GM19240 (cell line): ENCODE results near the gene PPP1R2.
"Not testable (repeated sequence)": the region's sequence is repeated elsewhere in the genome, so short reads cannot be mapped to it uniquely, and the experiment has no call there.

Source experiments
- DNase-seq: peaks from one replicate; pipeline ENCODE4 v3.0.0; 2011; ENCODE audit warnings: low spot score; ENCODE audit not compliant: insufficient read length

PPP1R2 gene

GRCh38 chr3:195542698-195543499 is at the start of gene PPP1R2:
Gene PPP1R2 (minus strand): TSS chr3:195543325. CDS start chr3:195543025, 300 bp downstream.
- DNase-seq, result peak; percentile 52

GRCh38 chr3:195591852-195592251 is 48.7 kb upstream of the PPP1R2 start:
- DNase-seq, result no peak

GRCh38 chr3:195591220-195591619 is 48.1 kb upstream of the PPP1R2 start:
- DNase-seq, result no peak

GRCh38 chr3:195590381-195590780 is 47.3 kb upstream of the PPP1R2 start:
- DNase-seq, result not testable (repeated sequence)

GRCh38 chr3:195589796-195590195 is 46.7 kb upstream of the PPP1R2 start:
- DNase-seq, result not testable (repeated sequence)

GRCh38 chr3:195587824-195588223 is 44.7 kb upstream of the PPP1R2 start:
- no peak for DNase-seq

GRCh38 chr3:195587406-195587805 is 44.3 kb upstream of the PPP1R2 start:
- DNase-seq, result no peak

GRCh38 chr3:195584543-195584870 is 41.4 kb upstream of the PPP1R2 start:
- DNase-seq, result no peak

- DNase-seq, result no peak
These were observed 40.9 kb upstream of the PPP1R2 start, which contains the start of gene APOD for GRCh38 chr3:195583831-195584542. Gene APOD (minus strand): TSS chr3:195583940. CDS start chr3:195579461, 4,479 bp downstream.

GRCh38 chr3:195582947-195583346 is 39.8 kb upstream of the PPP1R2 start:
- DNase-seq, result no peak

GRCh38 chr3:195580744-195581443 is 37.8 kb upstream of the PPP1R2 start:
- no peak for DNase-seq

- no peak for DNase-seq
These were observed 36.2 kb upstream of the PPP1R2 start for GRCh38 chr3:195579281-195579680.

- DNase-seq, result no peak
These were observed 35.4 kb upstream of the PPP1R2 start for GRCh38 chr3:195578565-195578964.

- no peak for DNase-seq
These were observed 34.6 kb upstream of the PPP1R2 start for GRCh38 chr3:195577645-195578177.

GRCh38 chr3:195574497-195575304 is 31.6 kb upstream of the PPP1R2 start:
- DNase-seq, result no peak

GRCh38 chr3:195573611-195574496 is 30.7 kb upstream of the PPP1R2 start:
- DNase-seq, result no peak

GRCh38 chr3:195571361-195571760 is 28.2 kb upstream of the PPP1R2 start:
- DNase-seq, result no peak

GRCh38 chr3:195570912-195571311 is 27.8 kb upstream of the PPP1R2 start:
- DNase-seq, result no peak

- DNase-seq, result no peak
These were observed 27.2 kb upstream of the PPP1R2 start for GRCh38 chr3:195570344-195570743.

GRCh38 chr3:195568630-195569029 is 25.5 kb upstream of the PPP1R2 start:
- DNase-seq, result no peak
